Hepatic stellate cell (primary cell): ENCODE data around the gene MYG1.
A peak's percentile ranks its signal among the peaks of the same experiment; 100 is the strongest.
"Not testable (repeated sequence)": the region's sequence is repeated elsewhere in the genome, so short reads cannot be mapped to it uniquely, and the experiment has no call there.

Source experiments
- DNase-seq: peaks from one replicate; pipeline ENCODE4 v3.0.0; 2011; ENCODE audit warnings: low spot score

MYG1 gene

GRCh38 chr12:53327435-53328042 is 28.0 kb downstream of the MYG1 start:
- peak; percentile 35 for DNase-seq

- no peak for DNase-seq
Measured at GRCh38 chr12:53328043-53328435, 28.5 kb downstream of the MYG1 start.

GRCh38 chr12:53330671-53331070 is 31.2 kb downstream of the MYG1 start:
- DNase-seq: no peak

- not testable (repeated sequence) for DNase-seq
Measured at GRCh38 chr12:53332339-53332738, 32.8 kb downstream of the MYG1 start.

- DNase-seq: no peak
Measured at GRCh38 chr12:53332744-53333143, 33.2 kb downstream of the MYG1 start.

GRCh38 chr12:53333289-53333688 is 33.8 kb downstream of the MYG1 start:
- DNase-seq: no peak

- no peak for DNase-seq
Measured at GRCh38 chr12:53333845-53334244, 34.4 kb downstream of the MYG1 start.

GRCh38 chr12:53334822-53335221 is 35.3 kb downstream of the MYG1 start:
- DNase-seq: no peak

- DNase-seq: no peak
Measured at GRCh38 chr12:53336181-53336681, 36.7 kb downstream of the MYG1 start, which contains the start of gene SP7. TSS of gene SP7 (minus strand) at chr12:53336354. CDS start at chr12:53335646, 708 bp downstream.

GRCh38 chr12:53338017-53338416 is 38.5 kb downstream of the MYG1 start:
- no peak for DNase-seq

GRCh38 chr12:53338916-53339315 is 39.4 kb downstream of the MYG1 start:
- no peak for DNase-seq

GRCh38 chr12:53340398-53340797 is 40.9 kb downstream of the MYG1 start:
- no peak for DNase-seq

- DNase-seq: no peak
Measured at GRCh38 chr12:53343449-53343848, 44.0 kb downstream of the MYG1 start.

GRCh38 chr12:53343969-53344368 is 44.5 kb downstream of the MYG1 start:
- no peak for DNase-seq

- no peak for DNase-seq
Measured at GRCh38 chr12:53344487-53344823, 45.0 kb downstream of the MYG1 start.

GRCh38 chr12:53344824-53345485 is 45.5 kb downstream of the MYG1 start:
- DNase-seq: peak; percentile 81

GRCh38 chr12:53345486-53346188 is 46.1 kb downstream of the MYG1 start:
- DNase-seq: peak; percentile 74

- no peak for DNase-seq
Measured at GRCh38 chr12:53346491-53346890, 47.0 kb downstream of the MYG1 start.

GRCh38 chr12:53347905-53348304 is 48.4 kb downstream of the MYG1 start:
- no peak for DNase-seq

GRCh38 chr12:53352331-53353256 is 53.1 kb downstream of the MYG1 start:
- DNase-seq: peak; percentile 71

- DNase-seq: no peak
Measured at GRCh38 chr12:53353257-53353655, 53.8 kb downstream of the MYG1 start.

GRCh38 chr12:53355121-53355520 is 55.6 kb downstream of the MYG1 start:
- DNase-seq: no peak
